GM21526 (cell line): ENCODE data around the gene GTF2F2.

Source experiments
- ATAC-seq: cut with Tn5 transposase; IDR thresholded peaks from one replicate; pipeline ENCODE4 v1.9.1; 2021; ENCODE audit warnings: moderate library complexity; ENCODE audit not compliant: unreplicated experiment, low FRiP score

Gene GTF2F2

DNA sequence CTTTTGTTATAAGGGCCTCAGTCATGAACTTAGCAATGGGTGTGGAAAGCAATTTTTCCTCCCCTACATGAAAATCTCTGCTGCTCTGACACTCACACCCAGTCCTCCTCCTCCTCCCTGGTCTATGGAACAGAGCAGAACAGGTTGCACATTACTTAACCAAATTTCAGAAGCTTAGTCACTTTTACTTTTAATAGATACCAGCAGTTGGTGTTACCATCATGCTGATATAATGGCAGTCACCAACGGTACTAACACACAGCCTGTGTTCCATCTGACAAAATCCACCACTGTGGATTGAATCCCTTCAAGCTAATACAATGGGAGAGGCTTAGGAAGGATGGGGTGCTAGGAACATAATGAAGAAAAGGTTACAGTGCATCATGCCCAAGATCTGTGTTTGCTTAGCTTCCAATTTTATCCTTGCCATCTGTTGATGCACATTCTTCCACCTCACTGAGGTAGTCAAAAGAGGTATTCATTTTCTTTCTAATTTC is 210.9 kb downstream of the GTF2F2 start:
- ATAC-seq, result no peak

DNA sequence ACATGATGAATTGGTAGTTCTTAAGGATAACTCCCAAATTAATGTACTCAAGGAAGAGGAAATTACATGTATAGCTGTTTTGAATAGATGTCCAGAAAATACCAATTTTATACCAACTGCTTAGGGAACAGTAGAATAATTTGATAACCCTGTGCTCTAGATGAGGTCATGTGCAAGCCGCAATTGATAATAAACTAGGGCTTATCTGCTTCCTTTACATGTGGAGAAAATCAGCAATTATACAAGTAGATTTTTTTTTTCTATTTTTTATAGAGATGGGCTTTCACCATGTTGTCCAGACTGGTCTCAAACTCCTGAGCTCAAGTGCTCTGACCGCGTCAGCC is 211.4 kb downstream of the GTF2F2 start:
- no peak for ATAC-seq

DNA sequence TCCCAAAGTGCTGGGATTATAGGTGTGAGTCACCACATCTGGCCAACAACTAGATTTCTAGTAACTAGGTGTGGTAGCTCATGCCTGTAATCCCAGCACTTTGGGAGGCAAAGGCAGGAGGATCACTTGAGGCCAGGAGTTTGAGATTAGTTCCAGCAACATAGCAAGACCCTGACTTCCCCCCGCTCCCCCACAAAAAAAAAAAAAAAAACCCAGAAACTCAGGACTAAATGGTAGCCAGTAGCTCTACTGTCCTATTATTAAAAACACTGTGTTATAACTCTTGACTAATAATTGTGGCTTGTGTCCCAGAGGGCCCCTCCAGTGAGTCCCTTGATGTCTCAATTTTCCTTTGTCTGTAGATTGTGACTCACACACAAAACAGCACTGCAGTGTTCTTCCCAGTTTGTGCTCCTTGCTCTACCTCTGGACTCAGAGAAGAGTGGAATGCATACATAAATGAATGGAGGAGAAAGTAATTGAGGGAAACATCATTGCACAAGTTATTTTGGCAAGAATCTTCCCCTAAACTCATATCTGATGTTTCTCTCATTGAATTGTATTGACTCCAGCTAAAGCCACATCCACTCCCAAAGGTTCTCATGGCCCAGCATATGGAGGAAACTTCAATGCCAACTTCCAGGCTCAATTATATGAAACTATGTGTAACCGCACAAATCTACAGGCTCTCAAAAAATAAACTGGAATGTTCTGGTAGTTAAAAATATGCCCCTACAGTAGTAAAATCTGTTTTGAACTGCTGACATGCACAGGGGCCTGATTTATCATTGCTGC is 211.9 kb downstream of the GTF2F2 start:
- ATAC-seq, result no peak

DNA sequence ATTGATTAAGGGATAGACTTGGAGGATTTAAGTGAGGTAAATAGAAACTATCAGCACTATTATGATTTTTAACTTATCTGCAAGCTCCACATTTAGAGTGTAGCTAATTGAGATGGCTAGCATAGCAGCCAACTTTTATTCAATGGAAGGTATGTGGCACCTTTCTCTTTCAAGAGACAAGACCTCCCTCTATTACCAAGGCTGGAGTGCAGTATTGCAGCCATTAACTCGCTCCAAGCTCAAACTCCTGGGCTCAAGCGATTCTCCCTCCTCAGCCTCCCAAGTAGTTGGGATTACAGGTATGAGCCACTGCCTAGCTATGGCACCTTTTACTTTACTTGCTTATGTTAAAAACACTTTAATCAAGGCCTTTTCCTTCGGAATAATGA is 212.5 kb downstream of the GTF2F2 start:
- ATAC-seq, result no peak

DNA sequence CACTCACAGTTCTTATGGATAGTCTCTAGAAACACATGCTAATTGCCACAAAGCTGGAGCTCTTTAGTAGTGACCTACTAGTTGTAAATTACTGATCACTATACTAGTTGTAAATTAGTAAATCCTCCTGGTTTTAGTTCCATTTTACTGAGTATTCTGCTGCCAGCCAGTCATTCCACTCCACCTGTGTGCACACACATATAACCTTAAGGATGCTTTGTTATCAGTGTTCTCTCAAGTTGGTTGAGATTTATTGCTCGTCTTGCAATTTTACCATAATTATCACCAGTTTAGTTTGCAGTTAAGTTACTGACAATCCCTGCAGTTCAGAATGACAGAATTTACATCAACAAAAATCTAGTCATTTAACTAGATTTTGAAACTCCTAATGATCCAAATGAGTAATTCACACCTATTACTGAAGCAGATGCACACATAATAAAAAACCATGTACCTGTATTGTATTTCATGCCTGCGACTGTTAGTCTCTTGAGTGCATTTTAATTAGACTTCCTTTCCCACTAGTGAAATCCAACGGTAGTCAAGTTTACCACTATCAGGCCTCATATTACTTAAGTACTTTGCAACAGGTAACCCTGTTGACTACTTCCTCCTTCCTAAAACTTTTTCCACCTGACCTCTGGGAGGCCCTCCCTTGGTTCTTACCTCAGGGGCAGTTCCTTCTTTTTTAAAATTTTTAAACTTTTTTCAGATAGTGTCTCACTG is 213.1 kb downstream of the GTF2F2 start:
- ATAC-seq, result no peak
